ENCODE results near the gene L3MBTL4.

- TF ChIP-seq POLR2A (IDR thresholded peaks at IDR 0.05) (no peak), CTCF (IDR thresholded peaks at IDR 0.05) (no peak)
Measured at GRCh38 chr18:6297875-6298274, 116.8 kb downstream of the L3MBTL4 start.

Measured in adrenal gland (tissue), 5 donors.